Measurements from ENCODE around the gene DISC1. TPM values are rescaled to one million over a fixed set of nuclear protein-coding genes. Genes with fewer than 3 reads are reported as not detected.

DISC1 gene
- total and polyA plus RNA-seq, 2 donors (not counting 3 experiments of a cell fraction or from before 2014, with no cell fraction given), result 3.3 to 14.7 TPM

DNA sequence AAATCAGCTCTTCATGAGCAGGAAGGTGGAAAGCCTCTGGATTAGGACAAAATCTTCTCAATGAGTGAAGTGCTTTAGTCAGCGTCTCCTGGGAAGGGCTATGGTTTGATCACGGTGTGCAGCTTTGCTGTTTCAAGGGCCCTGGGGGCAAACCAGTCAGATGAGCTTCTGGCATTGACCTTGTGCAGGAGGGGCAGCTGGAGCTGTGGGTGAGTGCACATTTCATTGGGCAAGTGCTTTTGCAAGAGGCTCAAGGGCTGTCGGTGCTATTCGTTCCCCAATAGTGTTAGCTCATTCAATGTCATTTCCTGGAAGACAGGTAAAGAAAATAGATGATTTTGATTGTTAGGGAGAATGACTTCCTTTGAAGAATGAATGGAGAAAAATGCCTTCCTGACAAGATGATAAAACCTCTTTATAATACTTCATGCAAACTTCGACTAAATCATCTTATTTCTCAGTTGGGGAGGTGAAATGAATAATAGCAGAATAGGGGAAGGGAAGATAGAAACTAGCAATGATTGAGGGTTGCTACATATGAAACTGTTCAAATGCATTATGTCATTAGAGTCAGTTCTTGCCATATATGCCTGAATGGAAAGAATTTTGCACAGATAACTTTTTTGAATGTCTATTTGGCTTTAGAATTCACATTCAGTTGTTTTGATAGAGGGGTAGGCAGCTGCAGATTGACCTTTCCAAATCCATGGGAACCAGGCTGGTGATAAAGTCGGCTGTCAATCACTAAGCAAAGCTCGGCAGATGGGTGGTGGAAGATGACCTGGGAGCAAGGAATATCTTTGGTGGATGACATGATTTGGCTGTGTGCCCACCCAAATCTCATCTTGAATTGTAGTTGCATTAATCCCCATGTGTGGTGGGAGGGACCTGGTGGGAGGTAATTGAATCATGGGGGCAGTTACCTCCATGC, 12.9 kb upstream of the DISC1 start:
- no peak for FAIRE-seq
- CTCF ChIA-PET, result interaction anchor here (1.0 to 1.7 kb wide), 2 partner anchors 9 to 193 kb away, joined by 3 to 4 read pairs; no protein-coding TSS in a partner anchor
- no peak for TF ChIP-seq JUN (IDR thresholded peaks at IDR 0.05; ENCODE audit: borderline replicate concordance, insufficient read depth, insufficient read length, low read depth)
- no peak for TF ChIP-seq POLR2A (IDR thresholded peaks at IDR 0.05; ENCODE audit: low read depth, low read length)
- TF ChIP-seq MYC (IDR thresholded peaks at IDR 0.05; ENCODE audit: low read depth, low read length), result no peak
- TF ChIP-seq EZH2 (IDR thresholded peaks at IDR 0.05; ENCODE audit: borderline replicate concordance, low read depth, low read length, severe bottlenecking), result no peak
- TF ChIP-seq, protein P1, sequence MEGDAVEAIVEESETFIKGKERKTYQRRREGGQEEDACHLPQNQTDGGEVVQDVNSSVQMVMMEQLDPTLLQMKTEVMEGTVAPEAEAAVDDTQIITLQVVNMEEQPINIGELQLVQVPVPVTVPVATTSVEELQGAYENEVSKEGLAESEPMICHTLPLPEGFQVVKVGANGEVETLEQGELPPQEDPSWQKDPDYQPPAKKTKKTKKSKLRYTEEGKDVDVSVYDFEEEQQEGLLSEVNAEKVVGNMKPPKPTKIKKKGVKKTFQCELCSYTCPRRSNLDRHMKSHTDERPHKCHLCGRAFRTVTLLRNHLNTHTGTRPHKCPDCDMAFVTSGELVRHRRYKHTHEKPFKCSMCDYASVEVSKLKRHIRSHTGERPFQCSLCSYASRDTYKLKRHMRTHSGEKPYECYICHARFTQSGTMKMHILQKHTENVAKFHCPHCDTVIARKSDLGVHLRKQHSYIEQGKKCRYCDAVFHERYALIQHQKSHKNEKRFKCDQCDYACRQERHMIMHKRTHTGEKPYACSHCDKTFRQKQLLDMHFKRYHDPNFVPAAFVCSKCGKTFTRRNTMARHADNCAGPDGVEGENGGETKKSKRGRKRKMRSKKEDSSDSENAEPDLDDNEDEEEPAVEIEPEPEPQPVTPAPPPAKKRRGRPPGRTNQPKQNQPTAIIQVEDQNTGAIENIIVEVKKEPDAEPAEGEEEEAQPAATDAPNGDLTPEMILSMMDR (IDR thresholded peaks at IDR 0.05; ENCODE audit: extremely low read depth in 1 of 2, insufficient read depth in 1 of 2, low read depth in 1 of 2, low read length in 2 of 2), result no peak
- no peak for TF ChIP-seq GATA2 (IDR thresholded peaks at IDR 0.05; ENCODE audit: insufficient read depth, insufficient read length, low read depth, low read length)
- TF ChIP-seq POLR2AphosphoS5 (IDR thresholded peaks at IDR 0.05; ENCODE audit: insufficient read depth, low read depth, low read length), result no peak
- TF ChIP-seq FOS (IDR thresholded peaks at IDR 0.05; ENCODE audit: borderline replicate concordance, insufficient read depth, low read length), result no peak
- TF ChIP-seq, protein P2, sequence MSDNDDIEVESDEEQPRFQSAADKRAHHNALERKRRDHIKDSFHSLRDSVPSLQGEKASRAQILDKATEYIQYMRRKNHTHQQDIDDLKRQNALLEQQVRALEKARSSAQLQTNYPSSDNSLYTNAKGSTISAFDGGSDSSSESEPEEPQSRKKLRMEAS (IDR thresholded peaks at IDR 0.05; ENCODE audit: insufficient read depth, insufficient read length), result no peak

More for the DNA sequence above, 12.9 kb upstream of the DISC1 start:
- no peak for DNase-seq (ENCODE audit: low read depth, low spot score)
- H3K27me3 ChIP-seq (ENCODE audit: control insufficient read depth in 2 of 2, insufficient read depth in 2 of 2, low read length in 2 of 2), result peaks cover 16 to 17% of the 10 kb centered on the region in 2 experiments
- no peak overlapping the region for H3K27ac ChIP-seq (ENCODE audit: insufficient read depth, low read depth, low read length)
- no peak overlapping the region for H3K4me3 ChIP-seq (replicated peaks in 1 of 3; ENCODE audit: insufficient read depth in 1 of 3, low read depth in 1 of 3, low read length in 3 of 3)
- no peaks in the 10 kb centered on the region for H3K36me3 ChIP-seq (ENCODE audit: control insufficient read depth in 2 of 2, extremely low read depth in 1 of 2, insufficient read depth in 2 of 2, low read length in 2 of 2)
- dilution Hi-C loops (cut with MboI; ENCODE audit: extremely low pct_ligation_motif_present, low sequenced_read_pairs) (no loop called here), intact Hi-C loops (cut with micrococcal nuclease) (no loop called here)
- H3K79me2 ChIP-seq (ENCODE audit: control insufficient read depth, insufficient read depth, low read length), result no peaks in the 10 kb centered on the region
- no peak overlapping the region for H3K9ac ChIP-seq (replicated peaks; ENCODE audit: extremely low read depth, insufficient read depth, low read length)
- no peaks in the 10 kb centered on the region for H4K20me1 ChIP-seq (replicated peaks; ENCODE audit: control insufficient read depth, extremely low read depth, insufficient read depth, low read length)
- no peaks in the 10 kb centered on the region for H3K9me3 ChIP-seq (replicated peaks; ENCODE audit: control insufficient read depth, insufficient read depth, low read length)
- no peaks in the 10 kb centered on the region for H3K9me1 ChIP-seq (replicated peaks; ENCODE audit: control insufficient read depth, extremely low read depth, insufficient read depth, low read length)
- POLR2A ChIA-PET, result no interaction called here
- H2AFZ ChIP-seq (ENCODE audit: low read depth, low read length), result no peak overlapping the region
- peaks cover 3% of the 10 kb centered on the region for H3K4me1 ChIP-seq (ENCODE audit: control insufficient read depth, extremely low read depth, insufficient read depth, low read length)
- no peak overlapping the region for H3K4me2 ChIP-seq (ENCODE audit: insufficient read depth, low read length)
- no TSS peak for BruUV-seq (replicated peaks)
